HCT116 (cell line): ENCODE results near the gene BTNL9. TPM values are rescaled to one million over a fixed set of nuclear protein-coding genes. Genes with fewer than 3 reads are reported as not detected.
"Not testable (repeated sequence)": the region's sequence is repeated elsewhere in the genome, so short reads cannot be mapped to it uniquely, and the experiment has no call there.

ENCODE experiments used
- ATAC-seq: fragments of 200-7000 bp; cut with Tn5 transposase; 2 replicates; pipeline ENCODE4 v1.9.1; 2020; ENCODE audit warnings: mild to moderate bottlenecking, moderate library complexity
- BruUV-seq: library from RNA; stranded (reverse); fragments of 400-500 nt; replicated peaks from 2 replicates; lab custom pipeline; 2021; lab: Mats Ljungman, UMichigan
- CTCF ChIA-PET: fragments of 300-600 bp; sonication (Branson Sonifier 250); formaldehyde crosslinking; loops from one replicate; lab custom pipeline; 2021; ENCODE audit warnings: antibody characterized with exemption; lab: Charles Lee
- POLR2A ChIA-PET: fragments of 300-600, 350-600 bp; sonication (Branson Sonifier 250); formaldehyde crosslinking; loops from one replicate; lab custom pipeline; 2021; ENCODE audit warnings: antibody characterized with exemption; lab: Charles Lee
- RAD21 ChIA-PET, 2 experiments: fragments of 300-600 bp; sonication (Branson Sonifier 250); formaldehyde crosslinking; loops; one replicate each; lab custom pipeline; 2023; ENCODE audit warnings: low total read pairs in 2 of 2; ENCODE audit not compliant: uncharacterized antibody in 2 of 2, unreplicated experiment in 2 of 2, low non-redundant PET in 1 of 2; lab: Charles Lee
- DNase-seq: peaks from one replicate; pipeline ENCODE4 v3.0.0-alpha.2; 2010; ENCODE audit warnings: low read depth, low spot score
- H2AFZ ChIP-seq: fragments of 200-600 bp; shearing (Covaris generic), sonication (generic); 2 replicates; pipeline ENCODE4 v1.6.1; 2017; ENCODE audit warnings: low read depth, mixed run types, mixed read lengths, antibody characterized with exemption, low read length; ENCODE audit not compliant: poor library complexity, severe bottlenecking
- H3K27ac ChIP-seq: 2 replicates; pipeline ENCODE4 v1.5.1; 2012; ENCODE audit warnings: low read depth, low read length
- H3K27me3 ChIP-seq: fragments of 200-600 bp; sonication (generic); 2 replicates; pipeline ENCODE4 v1.6.1; 2016; ENCODE audit warnings: mixed run types, low read length, mixed read lengths; ENCODE audit not compliant: insufficient read depth
- H3K36me3 ChIP-seq, 2 experiments: fragments of 200-500 bp in 1 of 2; fragments of 200-600 bp in 1 of 2; sonication (Bioruptor generic) in 1 of 2; sonication (generic) in 1 of 2; 2 replicates each; pipeline versions ENCODE4 v1.5.1 to v1.6.1; 2014 to 2016; ENCODE audit warnings: low read length in 2 of 2, inconsistent platforms in 1 of 2, mixed read lengths in 1 of 2, mixed run types in 1 of 2; ENCODE audit not compliant: insufficient read depth in 2 of 2, control insufficient read depth in 1 of 2
- H3K4me1 ChIP-seq, 2 experiments: fragments of 200-600 bp in 1 of 2; sonication (generic) in 1 of 2; 2 replicates each; pipeline versions ENCODE4 v1.5.1 to v1.6.1; 2012 to 2017; ENCODE audit warnings: low read length in 2 of 2, inconsistent platforms in 1 of 2, mild to moderate bottlenecking in 1 of 2, mixed read lengths in 1 of 2, mixed run types in 1 of 2, moderate library complexity in 1 of 2; ENCODE audit not compliant: insufficient read depth in 2 of 2, control insufficient read depth in 1 of 2
- H3K4me2 ChIP-seq: fragments of 200-600 bp; sonication (generic); 2 replicates; pipeline ENCODE4 v1.6.1; 2017; ENCODE audit warnings: mixed run types, low read length, mixed read lengths
- H3K4me3 ChIP-seq, 2 experiments: fragments of 200-600 bp in 1 of 2; sonication (generic) in 1 of 2; replicated peaks in 1 of 2; 2 replicates each; pipeline ENCODE4 v1.5.1; 2011 to 2016; ENCODE audit warnings: low read length in 2 of 2, control low read depth in 1 of 2, low read depth in 1 of 2, mild to moderate bottlenecking in 1 of 2, mixed read lengths in 1 of 2, mixed run types in 1 of 2
- H3K79me2 ChIP-seq: fragments of 200-600 bp; sonication (generic); 2 replicates; pipeline ENCODE4 v1.6.1; 2017; ENCODE audit warnings: mild to moderate bottlenecking, mixed run types, low read length, moderate library complexity, mixed read lengths; ENCODE audit not compliant: insufficient read depth
- H3K9ac ChIP-seq: fragments of 200-600 bp; sonication (generic); 2 replicates; pipeline ENCODE4 v1.6.1; 2016; ENCODE audit warnings: low read length, mixed read lengths
- H3K9me2 ChIP-seq: fragments of 200-600 bp; sonication (generic), shearing (Covaris generic); 2 replicates; pipeline ENCODE4 v1.6.1; 2017; ENCODE audit warnings: mixed run types, mild to moderate bottlenecking, moderate library complexity; ENCODE audit not compliant: insufficient read depth
- H3K9me3 ChIP-seq, 2 experiments: fragments of 200-500 bp in 1 of 2; fragments of 200-600 bp in 1 of 2; sonication (Bioruptor generic) in 1 of 2; sonication (generic) in 1 of 2; 2 replicates each; pipeline ENCODE4 v1.6.1; 2014 to 2017; ENCODE audit warnings: low read length in 2 of 2, mixed read lengths in 2 of 2, inconsistent platforms in 1 of 2, low read depth in 1 of 2, mild to moderate bottlenecking in 1 of 2, mixed run types in 1 of 2, moderate library complexity in 1 of 2; ENCODE audit not compliant: control insufficient read depth in 1 of 2, insufficient read depth in 1 of 2
- H4K20me1 ChIP-seq: fragments of 200-600 bp; sonication (generic), shearing (Covaris generic); 2 replicates; pipeline ENCODE4 v1.6.1; 2017; ENCODE audit warnings: mixed run types, mild to moderate bottlenecking, moderate library complexity; ENCODE audit not compliant: insufficient read depth
- intact Hi-C: fragments of 100-400 bp; cut with micrococcal nuclease; formaldehyde crosslinking; loops from 2 replicates; pipeline ENCODE4 v1.10.0; 2022
- total RNA-seq: library from RNA; stranded (reverse); gene quantifications from one replicate; pipeline ENCODE4 v1.2.1, GENCODE V29; 2021; ENCODE audit not compliant: unreplicated experiment

The BTNL9 gene
- total RNA-seq, 1 experiment from 2014 or later, result 11.7 TPM

GRCh38 chr5:181095162-181095561 is 55.1 kb downstream of the BTNL9 start:
- BruUV-seq, ATAC-seq, H3K4me1 ChIP-seq, H3K27ac ChIP-seq, CTCF ChIA-PET, H3K9me2 ChIP-seq, H3K79me2 ChIP-seq, H2AFZ ChIP-seq, POLR2A ChIA-PET, H3K9ac ChIP-seq, H3K36me3 ChIP-seq, intact Hi-C loops, DNase-seq, H3K4me2 ChIP-seq, RAD21 ChIA-PET, H3K9me3 ChIP-seq, H3K27me3 ChIP-seq, H4K20me1 ChIP-seq, H3K4me3 ChIP-seq: not testable (repeated sequence)

DNA sequence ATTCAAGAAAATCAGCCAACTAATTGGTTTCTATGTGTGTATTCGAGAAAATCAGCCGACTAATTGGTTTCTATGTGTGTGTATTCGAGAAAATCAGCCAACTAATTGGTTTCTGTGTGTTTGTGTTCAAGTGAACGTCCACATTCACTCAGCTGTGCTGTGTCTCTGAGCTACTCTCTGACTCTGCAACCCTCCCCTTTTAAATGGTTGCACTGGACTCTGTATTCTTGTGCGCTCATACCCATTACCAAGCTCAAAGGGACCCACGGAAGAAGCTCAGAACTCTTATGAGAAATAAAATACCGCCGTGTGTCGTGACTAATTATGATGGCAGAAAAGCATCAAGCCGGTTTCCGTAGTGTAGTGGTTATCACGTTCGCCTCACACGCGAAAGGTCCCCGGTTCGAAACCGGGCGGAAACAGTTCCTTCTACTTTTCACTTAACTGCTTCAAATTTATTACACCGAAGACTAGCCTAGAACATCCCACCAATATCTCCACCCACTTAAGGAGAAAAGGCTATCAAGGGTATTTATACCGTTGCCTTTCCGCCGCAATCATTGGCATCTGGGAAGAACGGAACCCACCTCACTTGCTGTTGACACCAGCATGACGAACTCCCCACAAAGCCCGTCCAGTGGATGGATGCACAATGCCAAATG is 56.8 kb downstream of the BTNL9 start:
- intact Hi-C loops, H2AFZ ChIP-seq, BruUV-seq, CTCF ChIA-PET, RAD21 ChIA-PET, H3K27me3 ChIP-seq, H3K9me3 ChIP-seq, H3K4me1 ChIP-seq, H3K9me2 ChIP-seq, H3K9ac ChIP-seq, H3K27ac ChIP-seq, H3K4me3 ChIP-seq, H3K4me2 ChIP-seq, H3K36me3 ChIP-seq, H4K20me1 ChIP-seq, POLR2A ChIA-PET, DNase-seq, H3K79me2 ChIP-seq: not testable (repeated sequence)
- ATAC-seq, result peak; percentile 77

- H3K4me3 ChIP-seq, H3K4me1 ChIP-seq, POLR2A ChIA-PET, H3K9ac ChIP-seq, BruUV-seq, H3K27me3 ChIP-seq, H3K4me2 ChIP-seq, H3K36me3 ChIP-seq, RAD21 ChIA-PET, H3K79me2 ChIP-seq, DNase-seq, CTCF ChIA-PET, ATAC-seq, H4K20me1 ChIP-seq, H2AFZ ChIP-seq, H3K9me3 ChIP-seq, intact Hi-C loops, H3K27ac ChIP-seq, H3K9me2 ChIP-seq: not testable (repeated sequence)
These were observed 57.3 kb downstream of the BTNL9 start for GRCh38 chr5:181097383-181097753.

- H3K4me3 ChIP-seq, H2AFZ ChIP-seq, H3K9me3 ChIP-seq, ATAC-seq, H3K36me3 ChIP-seq, H3K27ac ChIP-seq, H3K9ac ChIP-seq, intact Hi-C loops, POLR2A ChIA-PET, H3K79me2 ChIP-seq, H3K4me2 ChIP-seq, CTCF ChIA-PET, H3K27me3 ChIP-seq, BruUV-seq, DNase-seq, H3K9me2 ChIP-seq, RAD21 ChIA-PET, H4K20me1 ChIP-seq, H3K4me1 ChIP-seq: not testable (repeated sequence)
These were observed 57.9 kb downstream of the BTNL9 start for GRCh38 chr5:181097759-181098491.
